Fibroblast of lung (primary cell): ENCODE data around the gene FBN1. TPM values are rescaled to one million over a fixed set of nuclear protein-coding genes. Genes with fewer than 3 reads are reported as not detected.

ENCODE experiments used
- DNase-seq, 2 donors: peaks; one replicate each; pipeline versions ENCODE4 v3.0.0 to v3.0.0-alpha.2; 2010; ENCODE audit warnings: low read depth in 2 of 2
- H2AFZ ChIP-seq: 2 replicates; pipeline ENCODE4 v1.5.1; 2012; ENCODE audit warnings: low read length, control low read depth, inconsistent platforms
- H3K27ac ChIP-seq: 2 replicates; pipeline ENCODE4 v1.5.1; 2011; ENCODE audit warnings: low read length, control low read depth; ENCODE audit not compliant: insufficient read depth
- H3K27me3 ChIP-seq: 2 replicates; pipeline ENCODE4 v1.5.1; 2011; ENCODE audit warnings: mild to moderate bottlenecking, low read length; ENCODE audit not compliant: control insufficient read depth, insufficient read depth
- H3K36me3 ChIP-seq: 2 replicates; pipeline ENCODE4 v1.5.1; 2011; ENCODE audit warnings: low read length; ENCODE audit not compliant: control insufficient read depth, insufficient read depth
- H3K4me1 ChIP-seq: 2 replicates; pipeline ENCODE4 v1.5.1; 2011; ENCODE audit warnings: low read length; ENCODE audit not compliant: control insufficient read depth, insufficient read depth; ENCODE audit errors: extremely low read depth
- H3K4me2 ChIP-seq: 2 replicates; pipeline ENCODE4 v1.5.1; 2011; ENCODE audit warnings: low read length, control low read depth; ENCODE audit not compliant: insufficient read depth; ENCODE audit errors: extremely low read depth
- H3K4me3 ChIP-seq, 4 experiments: fragments of 200-600 bp in 1 of 4; sonication (generic) in 1 of 4; replicated peaks in 1 of 4; 2 replicates each; pipeline ENCODE4 v1.5.1; 2011 to 2016; ENCODE audit warnings: low read length in 4 of 4, low read depth in 3 of 4, mild to moderate bottlenecking in 3 of 4, control low read depth in 2 of 4, inconsistent platforms in 1 of 4, mixed read lengths in 1 of 4; ENCODE audit not compliant: insufficient read depth in 1 of 4; ENCODE audit errors: control extremely low read depth in 1 of 4
- H3K79me2 ChIP-seq: 2 replicates; pipeline ENCODE4 v1.5.1; 2012; ENCODE audit warnings: mild to moderate bottlenecking, low read length, inconsistent platforms; ENCODE audit not compliant: control insufficient read depth, insufficient read depth
- H3K9ac ChIP-seq: 2 replicates; pipeline ENCODE4 v1.5.1; 2011; ENCODE audit warnings: mild to moderate bottlenecking, low read length, control low read depth; ENCODE audit not compliant: insufficient read depth
- H3K9me3 ChIP-seq: 2 replicates; pipeline ENCODE4 v1.5.1; 2012; ENCODE audit warnings: low read depth, low read length; ENCODE audit not compliant: control insufficient read depth, insufficient read depth
- H4K20me1 ChIP-seq: 2 replicates; pipeline ENCODE4 v1.5.1; 2011; ENCODE audit warnings: low read length; ENCODE audit not compliant: control insufficient read depth, insufficient read depth; ENCODE audit errors: extremely low read depth
- CTCF ChIP-seq, 2 donors: IDR thresholded peaks in 1 of 2; conservative IDR thresholded peaks in 1 of 2; 1 replicate in 1 of 2; 2 replicates in 1 of 2; pipeline ENCODE4 v1.5.1; 2011 to 2012; ENCODE audit warnings: low read length in 2 of 2, control low read depth in 1 of 2, inconsistent platforms in 1 of 2, low read depth in 1 of 2, mild to moderate bottlenecking in 1 of 2
- EZH2 ChIP-seq: IDR thresholded peaks from 2 replicates; pipeline ENCODE4 v1.5.1; 2012; ENCODE audit warnings: low read length, control low read depth, mild to moderate bottlenecking; ENCODE audit errors: missing control alignments
- polyA plus RNA-seq, 2 donors: library from polyadenylated mRNA; depleted of rRNA in 1 of 2; stranded (reverse) in 1 of 2; unstranded in 1 of 2; fragments of >200 nt; gene quantifications; 2 replicates each; pipeline ENCODE4 v1.2.1, GENCODE V29; 2011 to 2012; ENCODE audit warnings: missing spikeins in 1 of 2
- total RNA-seq: library from RNA; depleted of rRNA; stranded (reverse); fragments of >200 nt; gene quantifications from 2 replicates; pipeline ENCODE4 v1.2.1, GENCODE V29; 2014

Gene FBN1
- total and polyA plus RNA-seq, 2 donors (not counting 1 experiment from before 2014, with no cell fraction given), result 368 to 446 TPM

DNA sequence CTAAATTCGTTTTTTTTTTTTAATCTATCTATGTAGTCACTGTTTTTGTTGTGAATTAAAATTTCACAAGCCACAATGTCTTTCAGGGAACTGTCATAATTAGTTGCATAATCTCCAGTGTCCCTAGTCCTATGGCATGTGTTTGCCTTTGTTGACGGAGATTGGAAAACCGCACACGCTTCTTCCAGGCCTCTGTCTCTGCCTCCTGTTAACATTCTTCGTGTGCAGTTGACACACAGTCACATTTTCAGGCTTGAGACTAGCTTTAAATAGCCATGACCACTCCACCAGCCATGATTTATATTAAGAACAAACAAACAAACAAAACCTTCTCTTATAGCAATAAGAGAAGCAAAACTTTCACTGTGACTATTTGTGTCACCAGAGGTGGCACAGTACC is 174.4 kb downstream of the FBN1 start:
- no peaks in the 10 kb centered on the region for H4K20me1 ChIP-seq
- no peaks in the 10 kb centered on the region for H3K79me2 ChIP-seq
- H3K27ac ChIP-seq, result no peak overlapping the region
- H3K4me3 ChIP-seq, result no peak overlapping the region
- no peaks in the 10 kb centered on the region for H3K9me3 ChIP-seq
- H3K4me2 ChIP-seq, result no peak overlapping the region
- H3K9ac ChIP-seq, result no peak overlapping the region
- DNase-seq, result no peak
- no peak for TF ChIP-seq CTCF (conservative IDR thresholded peaks at IDR 0.05 in 1 of 2, IDR thresholded peaks at IDR 0.05 in 1 of 2; ENCODE audit: low read depth in 1 of 2, low read length in 2 of 2)
- TF ChIP-seq EZH2, result no peak
- no peak overlapping the region for H2AFZ ChIP-seq
- H3K36me3 ChIP-seq, result peaks cover 30% of the 10 kb centered on the region
- peaks cover 2% of the 10 kb centered on the region for H3K4me1 ChIP-seq
- no peaks in the 10 kb centered on the region for H3K27me3 ChIP-seq

- H3K9me3 ChIP-seq, result no peaks in the 10 kb centered on the region
- peaks cover 2% of the 10 kb centered on the region for H3K4me1 ChIP-seq
- H3K9ac ChIP-seq, result no peak overlapping the region
- no peak for TF ChIP-seq EZH2
- no peak for TF ChIP-seq CTCF (conservative IDR thresholded peaks at IDR 0.05 in 1 of 2, IDR thresholded peaks at IDR 0.05 in 1 of 2; ENCODE audit: low read depth in 1 of 2, low read length in 2 of 2)
- no peaks in the 10 kb centered on the region for H4K20me1 ChIP-seq
- peaks cover 37% of the 10 kb centered on the region for H3K36me3 ChIP-seq
- no peak for DNase-seq
- no peak overlapping the region for H2AFZ ChIP-seq
- no peak overlapping the region for H3K4me3 ChIP-seq
- H3K27me3 ChIP-seq, result no peaks in the 10 kb centered on the region
- H3K27ac ChIP-seq, result no peak overlapping the region
- no peaks in the 10 kb centered on the region for H3K79me2 ChIP-seq
- no peak overlapping the region for H3K4me2 ChIP-seq
These were observed 175.4 kb downstream of the FBN1 start for GRCh38 chr15:48470096-48470495.

DNA sequence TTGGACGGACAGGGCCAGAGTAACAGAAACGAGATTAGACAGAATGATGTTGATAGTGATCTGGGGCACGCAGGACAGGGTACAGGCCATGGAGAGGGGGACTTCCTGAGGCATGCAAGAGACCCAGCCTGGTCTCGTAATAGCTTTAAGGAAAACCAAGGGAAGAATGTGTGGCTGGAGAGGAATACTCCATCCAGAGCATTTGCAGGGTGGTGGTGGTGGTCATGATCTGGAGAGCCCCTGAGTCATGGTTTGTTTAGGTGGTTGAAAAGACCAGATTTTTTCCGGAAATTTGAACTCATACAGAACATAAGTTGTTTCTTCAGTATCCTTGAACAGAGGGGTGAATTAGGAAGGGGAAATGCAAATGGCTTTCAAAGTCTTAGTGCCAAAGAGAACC is 175.8 kb downstream of the FBN1 start:
- no peak overlapping the region for H3K4me2 ChIP-seq
- no peak overlapping the region for H3K9ac ChIP-seq
- no peak overlapping the region for H3K27ac ChIP-seq
- TF ChIP-seq EZH2 (no peak), CTCF (conservative IDR thresholded peaks at IDR 0.05 in 1 of 2, IDR thresholded peaks at IDR 0.05 in 1 of 2; ENCODE audit: low read depth in 1 of 2, low read length in 2 of 2) (no peak)
- peaks cover 2% of the 10 kb centered on the region for H3K4me1 ChIP-seq
- H4K20me1 ChIP-seq, result no peaks in the 10 kb centered on the region
- no peaks in the 10 kb centered on the region for H3K27me3 ChIP-seq
- no peaks in the 10 kb centered on the region for H3K79me2 ChIP-seq
- H2AFZ ChIP-seq, result no peak overlapping the region
- H3K36me3 ChIP-seq, result peaks cover 41% of the 10 kb centered on the region
- no peaks in the 10 kb centered on the region for H3K9me3 ChIP-seq
- H3K4me3 ChIP-seq, result no peak overlapping the region
- DNase-seq, result peak in 1 of 2 donors; percentile 63
